ENCODE data around the gene C13orf42. TPM values are rescaled to one million over a fixed set of nuclear protein-coding genes. Genes with fewer than 3 reads are reported as not detected.

C13orf42 gene
- total RNA-seq, 2 experiments from 2014 or later: not detected

GRCh38 chr13:51057906-51058305 is 53.2 kb downstream of the C13orf42 start:
- Mint-ChIP-seq H3K4me3 (no peak overlapping the region), H3K4me1 (ENCODE audit: low read depth) (no peaks in the 10 kb centered on the region), H3K36me3 (ENCODE audit: low read depth) (no peaks in the 10 kb centered on the region), H3K9me3 (no peaks in the 10 kb centered on the region), H3K27ac (no peak overlapping the region), H3K27me3 (ENCODE audit: low read depth) (no peaks in the 10 kb centered on the region)
- no peak for DNase-seq
- intact Hi-C loops (cut with micrococcal nuclease): no loop called here
- CTCF ChIA-PET: interaction anchor here (0.6 to 1.6 kb wide), 2 partner anchors 12 to 740 kb away, joined by 3 to 9 read pairs; no protein-coding TSS in a partner anchor

- intact Hi-C loops (cut with micrococcal nuclease): no loop called here
- Mint-ChIP-seq H3K4me3 (no peak overlapping the region), H3K4me1 (ENCODE audit: low read depth) (no peaks in the 10 kb centered on the region), H3K36me3 (ENCODE audit: low read depth) (no peaks in the 10 kb centered on the region), H3K27me3 (ENCODE audit: low read depth) (no peaks in the 10 kb centered on the region), H3K9me3 (no peaks in the 10 kb centered on the region), H3K27ac (no peak overlapping the region)
- DNase-seq: no peak
- CTCF ChIA-PET: interaction anchor here (0.6 kb wide), 3 partner anchors 8 to 279 kb away, joined by 3 to 4 read pairs (median 3); no protein-coding TSS in a partner anchor
Observed at GRCh38 chr13:51057001-51057400, 54.1 kb downstream of the C13orf42 start.

GRCh38 chr13:51052581-51052980 is 58.5 kb downstream of the C13orf42 start:
- Mint-ChIP-seq H3K27me3 (ENCODE audit: low read depth) (no peaks in the 10 kb centered on the region), H3K9me3 (no peaks in the 10 kb centered on the region), H3K4me1 (ENCODE audit: low read depth) (no peaks in the 10 kb centered on the region), H3K36me3 (ENCODE audit: low read depth) (no peaks in the 10 kb centered on the region), H3K4me3 (no peak overlapping the region), H3K27ac (no peak overlapping the region)
- CTCF ChIA-PET: interaction anchor here (1.3 kb wide), 1 partner anchor 17 kb away, joined by 6 read pairs; no protein-coding TSS in a partner anchor
- intact Hi-C loops (cut with micrococcal nuclease): no loop called here
- DNase-seq: no peak

GRCh38 chr13:51050021-51050830 is 60.8 kb downstream of the C13orf42 start:
- no peaks in the 10 kb centered on the region for H3K36me3 Mint-ChIP-seq (ENCODE audit: low read depth)
- intact Hi-C loops (cut with micrococcal nuclease): no loop called here
- CTCF ChIA-PET: interaction anchor here (0.6 kb wide), 1 partner anchor 19 kb away, joined by 3 read pairs; no protein-coding TSS in a partner anchor
- no peak overlapping the region for H3K27ac Mint-ChIP-seq
- H3K4me3 Mint-ChIP-seq: no peak overlapping the region
- H3K27me3 Mint-ChIP-seq (ENCODE audit: low read depth): no peaks in the 10 kb centered on the region
- no peaks in the 10 kb centered on the region for H3K9me3 Mint-ChIP-seq
- DNase-seq: no peak
- H3K4me1 Mint-ChIP-seq (ENCODE audit: low read depth): no peaks in the 10 kb centered on the region

GRCh38 chr13:51048616-51049015 is 62.5 kb downstream of the C13orf42 start:
- no peak for DNase-seq
- Mint-ChIP-seq H3K27me3 (ENCODE audit: low read depth) (no peaks in the 10 kb centered on the region), H3K36me3 (ENCODE audit: low read depth) (no peaks in the 10 kb centered on the region), H3K9me3 (no peaks in the 10 kb centered on the region), H3K4me3 (no peak overlapping the region), H3K27ac (no peak overlapping the region), H3K4me1 (ENCODE audit: low read depth) (no peaks in the 10 kb centered on the region)
- CTCF ChIA-PET: no interaction called here
- intact Hi-C loops (cut with micrococcal nuclease): no loop called here

GRCh38 chr13:51048166-51048461 is 63.0 kb downstream of the C13orf42 start:
- no peaks in the 10 kb centered on the region for H3K9me3 Mint-ChIP-seq
- no peak overlapping the region for H3K27ac Mint-ChIP-seq
- H3K36me3 Mint-ChIP-seq (ENCODE audit: low read depth): no peaks in the 10 kb centered on the region
- no peak for DNase-seq
- no peaks in the 10 kb centered on the region for H3K27me3 Mint-ChIP-seq (ENCODE audit: low read depth)
- intact Hi-C loops (cut with micrococcal nuclease): no loop called here
- H3K4me1 Mint-ChIP-seq (ENCODE audit: low read depth): no peaks in the 10 kb centered on the region
- CTCF ChIA-PET: no interaction called here
- no peak overlapping the region for H3K4me3 Mint-ChIP-seq

- H3K4me3 Mint-ChIP-seq: no peak overlapping the region
- H3K27me3 Mint-ChIP-seq (ENCODE audit: low read depth): no peaks in the 10 kb centered on the region
- H3K9me3 Mint-ChIP-seq: no peaks in the 10 kb centered on the region
- no peak overlapping the region for H3K27ac Mint-ChIP-seq
- no peaks in the 10 kb centered on the region for H3K4me1 Mint-ChIP-seq (ENCODE audit: low read depth)
- no peak for DNase-seq
- no peaks in the 10 kb centered on the region for H3K36me3 Mint-ChIP-seq (ENCODE audit: low read depth)
- CTCF ChIA-PET: no interaction called here
- intact Hi-C loops (cut with micrococcal nuclease): no loop called here
Observed at GRCh38 chr13:51047434-51048165, 63.5 kb downstream of the C13orf42 start.

GRCh38 chr13:51045451-51045850 is 65.6 kb downstream of the C13orf42 start:
- Mint-ChIP-seq H3K27ac (no peak overlapping the region), H3K36me3 (ENCODE audit: low read depth) (no peaks in the 10 kb centered on the region), H3K9me3 (no peaks in the 10 kb centered on the region), H3K4me3 (no peak overlapping the region), H3K27me3 (ENCODE audit: low read depth) (no peaks in the 10 kb centered on the region), H3K4me1 (ENCODE audit: low read depth) (no peaks in the 10 kb centered on the region)
- no peak for DNase-seq
- CTCF ChIA-PET: no interaction called here
- intact Hi-C loops (cut with micrococcal nuclease): no loop called here

- Mint-ChIP-seq H3K9me3 (no peaks in the 10 kb centered on the region), H3K36me3 (ENCODE audit: low read depth) (no peaks in the 10 kb centered on the region), H3K4me1 (ENCODE audit: low read depth) (no peaks in the 10 kb centered on the region), H3K27ac (no peak overlapping the region), H3K27me3 (ENCODE audit: low read depth) (no peaks in the 10 kb centered on the region), H3K4me3 (no peak overlapping the region)
- intact Hi-C loops (cut with micrococcal nuclease): no loop called here
- no peak for DNase-seq
- CTCF ChIA-PET: interaction anchor here (0.6 to 1.0 kb wide), 3 partner anchors 23 to 733 kb away, joined by 3 to 4 read pairs (median 3); no protein-coding TSS in a partner anchor
Observed at GRCh38 chr13:51044023-51044665, 66.9 kb downstream of the C13orf42 start.

GRCh38 chr13:51043310-51043709 is 67.8 kb downstream of the C13orf42 start:
- DNase-seq: no peak
- intact Hi-C loops (cut with micrococcal nuclease): no loop called here
- Mint-ChIP-seq H3K27me3 (ENCODE audit: low read depth) (no peaks in the 10 kb centered on the region), H3K9me3 (no peaks in the 10 kb centered on the region), H3K4me1 (ENCODE audit: low read depth) (no peaks in the 10 kb centered on the region), H3K27ac (no peak overlapping the region), H3K36me3 (ENCODE audit: low read depth) (no peaks in the 10 kb centered on the region), H3K4me3 (no peak overlapping the region)
- CTCF ChIA-PET: interaction anchor here (0.7 to 1.0 kb wide), 3 partner anchors 83 to 732 kb away, joined by 3 read pairs; no protein-coding TSS in a partner anchor

GRCh38 chr13:51041710-51042109 is 69.4 kb downstream of the C13orf42 start:
- H3K27ac Mint-ChIP-seq: no peak overlapping the region
- H3K27me3 Mint-ChIP-seq (ENCODE audit: low read depth): no peaks in the 10 kb centered on the region
- CTCF ChIA-PET: no interaction called here
- H3K36me3 Mint-ChIP-seq (ENCODE audit: low read depth): no peaks in the 10 kb centered on the region
- no peak for DNase-seq
- no peaks in the 10 kb centered on the region for H3K9me3 Mint-ChIP-seq
- H3K4me1 Mint-ChIP-seq (ENCODE audit: low read depth): no peaks in the 10 kb centered on the region
- intact Hi-C loops (cut with micrococcal nuclease): loop anchor here (1.0 kb wide), 1 partner anchor 40 kb away; no protein-coding TSS in a partner anchor
- no peak overlapping the region for H3K4me3 Mint-ChIP-seq

GRCh38 chr13:51041126-51041525 is 69.9 kb downstream of the C13orf42 start:
- H3K4me1 Mint-ChIP-seq (ENCODE audit: low read depth): no peaks in the 10 kb centered on the region
- intact Hi-C loops (cut with micrococcal nuclease): loop anchor here (1.0 kb wide), 1 partner anchor 40 kb away; no protein-coding TSS in a partner anchor
- no peaks in the 10 kb centered on the region for H3K27me3 Mint-ChIP-seq (ENCODE audit: low read depth)
- H3K9me3 Mint-ChIP-seq: no peaks in the 10 kb centered on the region
- DNase-seq: no peak
- no peak overlapping the region for H3K4me3 Mint-ChIP-seq
- H3K27ac Mint-ChIP-seq: no peak overlapping the region
- H3K36me3 Mint-ChIP-seq (ENCODE audit: low read depth): no peaks in the 10 kb centered on the region
- CTCF ChIA-PET: interaction anchor here (0.6 kb wide), 1 partner anchor 118 kb away, joined by 3 read pairs; no protein-coding TSS in a partner anchor

All from activated naive CD4-positive, alpha-beta T cell treated with anti-CD3 and anti-CD28 coated beads for 36 hours (primary cell).